Mesothelial cell of epicardium (in vitro differentiated cells): ENCODE data around the gene GLCE. TPM values are rescaled to one million over a fixed set of nuclear protein-coding genes. Genes with fewer than 3 reads are reported as not detected.

Experiments used
- DNase-seq, 2 experiments: peaks; one replicate each; pipeline ENCODE4 v3.0.0; 2021; ENCODE audit warnings: low spot score in 2 of 2; ENCODE audit not compliant: unreplicated experiment in 2 of 2
- H3K27ac Mint-ChIP-seq: 2 replicates; pipeline ENCODE4 v1.8.0; 2021; ENCODE audit warnings: mixed read lengths
- H3K27me3 Mint-ChIP-seq: 2 replicates; pipeline ENCODE4 v1.8.0; 2021; ENCODE audit warnings: low read depth, mixed read lengths
- H3K36me3 Mint-ChIP-seq: 2 replicates; pipeline ENCODE4 v1.8.0; 2021; ENCODE audit warnings: mixed read lengths
- H3K4me1 Mint-ChIP-seq: 2 replicates; pipeline ENCODE4 v1.8.0; 2021; ENCODE audit warnings: mixed read lengths
- H3K4me3 Mint-ChIP-seq: 2 replicates; pipeline ENCODE4 v1.8.0; 2021; ENCODE audit warnings: mild to moderate bottlenecking, moderate library complexity, mixed read lengths
- H3K9me3 Mint-ChIP-seq: 2 replicates; pipeline ENCODE4 v1.8.0; 2021; ENCODE audit warnings: mixed read lengths
- total RNA-seq: library from RNA; stranded (reverse); gene quantifications from 3 replicates; pipeline ENCODE4 v1.2.1, GENCODE V29; 2021
- TF ChIP-seq, protein P1 (sequence below): fragments of 200-600 bp; sonication (generic); IDR thresholded peaks from one replicate; pipeline ENCODE4 v1.5.0; 2021; ENCODE audit warnings: antibody characterized with exemption; ENCODE audit not compliant: unreplicated experiment

Gene GLCE
- total RNA-seq, 1 donor from 2014 or later = 22.0 TPM

DNA sequence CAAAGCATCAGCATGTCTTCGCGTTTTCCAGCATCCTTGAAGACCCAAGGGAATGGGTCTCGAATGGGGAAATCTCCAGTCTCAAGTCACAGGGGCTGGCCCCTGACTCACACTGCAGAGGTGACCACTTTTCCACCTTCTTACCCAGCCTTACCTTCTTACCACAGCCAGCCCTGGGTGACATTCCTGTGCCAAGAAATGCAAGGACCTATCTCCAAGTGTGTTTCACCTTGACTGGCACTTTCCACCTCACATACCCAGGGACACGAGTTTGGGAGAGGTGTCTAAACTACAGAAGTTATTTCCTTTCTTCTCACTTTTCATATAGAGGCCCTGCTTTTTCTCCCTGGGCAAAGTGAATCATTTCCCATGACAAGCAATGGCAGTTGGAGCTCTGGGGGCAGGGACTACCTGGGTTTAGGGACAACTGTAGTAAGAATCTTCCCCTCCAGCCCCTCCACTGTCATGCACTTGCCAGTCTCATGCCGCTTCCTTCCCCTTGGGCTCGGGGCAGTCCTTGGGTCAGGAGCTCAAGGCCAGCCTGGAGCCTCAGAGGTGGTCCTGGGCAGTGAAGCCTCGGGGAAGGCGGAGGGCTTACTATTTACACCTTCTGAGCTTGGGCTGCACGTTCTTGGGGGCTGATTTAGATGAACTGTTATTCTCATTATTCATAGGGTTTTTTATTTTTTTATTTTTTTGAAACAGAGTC is 155.1 kb downstream of the GLCE start:
- Mint-ChIP-seq H3K4me1 (peaks cover 5% of the 10 kb centered on the region), H3K27me3 (peaks cover 2% of the 10 kb centered on the region), H3K4me3 (no peak overlapping the region), H3K36me3 (no peaks in the 10 kb centered on the region), H3K27ac (no peak overlapping the region), H3K9me3 (no peaks in the 10 kb centered on the region)
- TF ChIP-seq, protein P1, sequence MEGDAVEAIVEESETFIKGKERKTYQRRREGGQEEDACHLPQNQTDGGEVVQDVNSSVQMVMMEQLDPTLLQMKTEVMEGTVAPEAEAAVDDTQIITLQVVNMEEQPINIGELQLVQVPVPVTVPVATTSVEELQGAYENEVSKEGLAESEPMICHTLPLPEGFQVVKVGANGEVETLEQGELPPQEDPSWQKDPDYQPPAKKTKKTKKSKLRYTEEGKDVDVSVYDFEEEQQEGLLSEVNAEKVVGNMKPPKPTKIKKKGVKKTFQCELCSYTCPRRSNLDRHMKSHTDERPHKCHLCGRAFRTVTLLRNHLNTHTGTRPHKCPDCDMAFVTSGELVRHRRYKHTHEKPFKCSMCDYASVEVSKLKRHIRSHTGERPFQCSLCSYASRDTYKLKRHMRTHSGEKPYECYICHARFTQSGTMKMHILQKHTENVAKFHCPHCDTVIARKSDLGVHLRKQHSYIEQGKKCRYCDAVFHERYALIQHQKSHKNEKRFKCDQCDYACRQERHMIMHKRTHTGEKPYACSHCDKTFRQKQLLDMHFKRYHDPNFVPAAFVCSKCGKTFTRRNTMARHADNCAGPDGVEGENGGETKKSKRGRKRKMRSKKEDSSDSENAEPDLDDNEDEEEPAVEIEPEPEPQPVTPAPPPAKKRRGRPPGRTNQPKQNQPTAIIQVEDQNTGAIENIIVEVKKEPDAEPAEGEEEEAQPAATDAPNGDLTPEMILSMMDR = no peak
- no peak for DNase-seq

DNA sequence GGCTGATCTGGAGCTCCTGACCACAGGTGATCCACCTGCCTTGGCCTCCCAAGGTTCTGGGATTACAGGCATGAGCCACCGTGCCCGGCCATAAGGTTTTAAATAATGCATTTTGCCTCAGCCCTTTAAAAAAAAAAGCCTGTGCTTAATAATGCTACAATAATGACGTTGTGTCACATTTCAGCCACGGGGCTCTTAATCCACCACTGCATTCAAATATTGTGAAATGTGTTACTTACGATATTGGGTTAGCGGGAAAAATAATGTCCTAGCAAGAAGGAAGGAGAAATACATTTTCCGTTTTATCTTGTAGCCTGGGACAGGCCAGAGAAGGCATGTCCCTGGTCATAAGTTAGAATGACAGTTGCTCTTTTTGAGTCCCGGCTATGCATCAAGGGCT is 155.9 kb downstream of the GLCE start:
- no peak overlapping the region for H3K27ac Mint-ChIP-seq
- H3K4me1 Mint-ChIP-seq = peaks cover 13% of the 10 kb centered on the region

DNA sequence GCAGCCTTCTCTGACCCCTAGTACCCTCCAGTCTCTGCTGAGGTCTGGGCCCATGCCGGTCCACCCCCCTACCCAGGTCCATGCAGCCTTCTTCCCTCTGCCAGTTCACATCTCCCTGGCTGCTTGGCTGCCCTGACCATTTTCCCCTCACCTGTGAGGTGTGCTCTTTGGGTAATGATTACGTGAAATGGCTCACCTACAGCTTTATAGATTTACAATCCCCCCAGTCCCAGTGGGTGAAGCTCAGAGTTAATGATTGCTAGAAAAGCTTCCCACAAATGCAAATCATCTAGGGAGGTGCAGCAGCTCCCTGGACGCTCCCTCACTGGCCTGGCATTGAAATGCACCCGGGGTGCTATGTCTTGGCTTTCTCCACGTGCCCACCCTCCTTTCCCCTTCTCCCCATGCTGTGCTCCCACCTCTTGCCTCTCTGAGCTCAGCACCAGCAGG is 157.0 kb downstream of the GLCE start:
- TF ChIP-seq, protein P1 = no peak
- no peak for DNase-seq
- Mint-ChIP-seq H3K27me3 (peaks cover 2% of the 10 kb centered on the region), H3K36me3 (no peaks in the 10 kb centered on the region), H3K4me3 (no peak overlapping the region), H3K27ac (no peak overlapping the region), H3K9me3 (no peaks in the 10 kb centered on the region), H3K4me1 (peaks cover 15% of the 10 kb centered on the region)

More for the DNA sequence above, 155.9 kb downstream of the GLCE start:
- TF ChIP-seq, protein P1 = no peak
- no peak for DNase-seq
- no peak overlapping the region for H3K4me3 Mint-ChIP-seq
- no peaks in the 10 kb centered on the region for H3K9me3 Mint-ChIP-seq
- H3K36me3 Mint-ChIP-seq = no peaks in the 10 kb centered on the region
- peaks cover 2% of the 10 kb centered on the region for H3K27me3 Mint-ChIP-seq

DNA sequence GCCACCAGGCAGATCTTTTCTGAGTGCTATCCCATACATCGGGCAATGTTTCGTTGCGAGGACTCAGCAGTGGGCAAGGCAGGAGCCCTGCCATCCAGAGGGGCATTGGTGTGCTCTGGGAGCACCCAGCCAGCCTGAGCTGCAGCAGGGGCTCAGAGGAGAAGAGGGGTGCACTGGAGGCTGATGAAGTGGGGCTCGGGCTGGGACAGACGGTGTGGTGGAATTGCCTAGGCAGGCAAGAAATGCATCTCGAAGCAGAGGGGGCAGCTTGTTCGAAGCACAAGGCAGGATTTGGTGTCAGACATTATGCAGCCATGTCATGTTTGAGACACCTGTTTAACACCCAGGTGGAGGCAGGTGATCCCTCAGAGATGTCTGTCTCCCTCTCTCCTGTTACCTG is 157.6 kb downstream of the GLCE start:
- TF ChIP-seq, protein P1 = no peak
- Mint-ChIP-seq H3K4me1 (peaks cover 15% of the 10 kb centered on the region), H3K27ac (no peak overlapping the region), H3K36me3 (no peaks in the 10 kb centered on the region), H3K9me3 (no peaks in the 10 kb centered on the region), H3K4me3 (no peak overlapping the region), H3K27me3 (peaks cover 2% of the 10 kb centered on the region)
- DNase-seq = no peak

DNA sequence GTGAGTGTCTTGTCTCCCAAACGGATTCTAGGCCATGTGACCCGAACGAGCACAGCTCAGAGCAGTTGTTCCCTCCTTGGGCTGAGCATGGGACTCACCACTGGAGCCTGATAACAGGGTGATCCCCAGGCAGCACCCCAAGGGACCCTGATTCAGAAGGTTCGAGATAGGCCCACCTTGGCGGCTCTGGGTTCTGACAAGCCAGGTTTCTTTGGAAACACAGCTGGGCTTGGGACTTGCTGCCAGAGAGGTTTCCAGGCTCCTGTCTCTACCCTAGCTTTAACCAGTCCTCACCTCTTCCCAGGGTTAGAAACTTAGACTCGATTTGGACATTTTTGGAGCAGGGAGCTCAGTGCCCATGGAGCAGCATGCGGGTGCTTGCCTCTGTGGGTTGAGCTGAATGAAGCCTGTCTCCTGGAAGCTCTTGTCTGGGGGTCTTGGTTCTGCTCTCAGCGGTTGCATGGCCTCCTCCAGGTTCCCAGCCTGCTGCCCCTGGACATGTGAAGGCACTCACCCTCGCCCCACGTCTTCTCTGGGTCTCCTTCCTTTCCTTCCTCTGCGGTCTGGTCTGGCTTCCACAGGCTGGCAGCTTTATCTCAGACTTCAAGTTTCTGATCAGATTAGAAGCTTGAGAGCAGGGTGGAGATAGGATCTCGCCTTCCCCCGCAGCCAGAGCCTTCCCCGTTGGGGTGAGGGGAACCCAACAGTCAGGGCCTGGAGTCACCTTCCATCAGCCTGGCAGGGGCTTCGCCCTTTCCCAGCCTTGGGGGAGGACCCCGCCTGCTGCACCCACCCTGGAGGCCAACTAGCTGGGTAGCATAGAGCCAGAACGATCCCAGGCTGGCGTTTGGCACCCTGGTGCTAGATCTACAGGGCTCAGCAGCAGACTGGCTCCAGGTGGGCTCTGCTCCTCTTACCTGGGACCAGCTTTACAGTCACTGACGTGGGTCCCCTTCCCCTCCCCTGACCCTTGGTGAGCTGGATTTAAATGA is 159.2 kb downstream of the GLCE start:
- DNase-seq = no peak
- Mint-ChIP-seq H3K4me1 (peaks cover 26% of the 10 kb centered on the region), H3K4me3 (no peak overlapping the region), H3K27ac (no peak overlapping the region), H3K36me3 (no peaks in the 10 kb centered on the region), H3K27me3 (peaks cover 1% of the 10 kb centered on the region), H3K9me3 (no peaks in the 10 kb centered on the region)
- TF ChIP-seq, protein P1 = no peak
